B cell (primary cell): Measurements from ENCODE around the gene ACAP1. TPM values are rescaled to one million over a fixed set of nuclear protein-coding genes. Genes with fewer than 3 reads are reported as not detected.

ENCODE experiments used
- ATAC-seq: fragments of 200-7000 bp; cut with Tn5 transposase; one replicate; pipeline ENCODE4 v1.10.0; 2021; ENCODE audit warnings: low read depth, mild to moderate bottlenecking, moderate number of reproducible peaks, moderate library complexity
- CTCF ChIA-PET: fragments of 350-600 bp; sonication (Branson Sonifier 250); formaldehyde crosslinking; loops from one replicate; lab custom pipeline; 2021; ENCODE audit warnings: antibody characterized with exemption, inconsistent platforms; lab: Charles Lee
- POLR2A ChIA-PET: fragments of 350-600 bp; sonication (Branson Sonifier 250); formaldehyde crosslinking; loops from one replicate; lab custom pipeline; 2021; ENCODE audit warnings: antibody characterized with exemption; lab: Charles Lee
- DNase-seq: peaks from one replicate; pipeline ENCODE4 v3.0.0; 2013
- H2AFZ ChIP-seq: 2 replicates; pipeline ENCODE4 v1.6.1; 2012; ENCODE audit warnings: mild to moderate bottlenecking, low read depth, low read length; ENCODE audit not compliant: insufficient read depth, poor library complexity, severe bottlenecking
- H3K27ac ChIP-seq, 2 donors: 1 replicate in 1 of 2; 2 replicates in 1 of 2; pipeline ENCODE4 v1.5.1; 2012 to 2013; ENCODE audit warnings: low read length in 2 of 2, mild to moderate bottlenecking in 2 of 2, moderate library complexity in 1 of 2
- H3K27me3 ChIP-seq, 4 experiments: fragments of 200-600 bp in 1 of 4; sonication (generic) in 1 of 4; replicated peaks in 1 of 4; 1 replicate in 2 of 4; 2 replicates in 2 of 4; pipeline versions ENCODE4 v1.6.1 to v1.7.0; 2013 to 2016; ENCODE audit warnings: low read length in 3 of 4, mild to moderate bottlenecking in 2 of 4, mixed read lengths in 1 of 4, moderate library complexity in 1 of 4; ENCODE audit not compliant: insufficient read depth in 4 of 4, control insufficient read depth in 3 of 4; ENCODE audit errors: control extremely low read depth in 1 of 4
- H3K36me3 ChIP-seq, 2 experiments: replicated peaks in 1 of 2; 1 replicate in 1 of 2; 2 replicates in 1 of 2; pipeline versions ENCODE4 v1.6.1 to v1.7.1; 2013; ENCODE audit warnings: low read length in 1 of 2; ENCODE audit not compliant: insufficient read depth in 2 of 2, control insufficient read depth in 1 of 2; ENCODE audit errors: control extremely low read depth in 1 of 2, extremely low read depth in 1 of 2
- H3K4me1 ChIP-seq, 2 donors: fragments of 200-600 bp in 1 of 2; sonication (generic) in 1 of 2; 1 replicate in 1 of 2; 2 replicates in 1 of 2; pipeline versions ENCODE4 v1.5.1 to v1.6.1; 2013 to 2017; ENCODE audit warnings: low read length in 2 of 2; ENCODE audit not compliant: control insufficient read depth in 2 of 2, insufficient read depth in 2 of 2
- H3K4me2 ChIP-seq: replicated peaks from 2 replicates; pipeline ENCODE3; 2012; ENCODE audit warnings: mild to moderate bottlenecking, low read depth, low read length; ENCODE audit not compliant: poor library complexity, severe bottlenecking
- H3K4me3 ChIP-seq, 5 experiments: fragments of 200-600 bp in 1 of 5; sonication (generic) in 1 of 5; 1 replicate in 3 of 5; 2 replicates in 2 of 5; pipeline versions ENCODE4 v1.5.1 to v1.7.0; 2011 to 2016; ENCODE audit warnings: low read length in 4 of 5, mild to moderate bottlenecking in 4 of 5, low read depth in 2 of 5, control low read depth in 1 of 5, moderate library complexity in 1 of 5; ENCODE audit not compliant: insufficient read depth in 1 of 5; ENCODE audit errors: control extremely low read depth in 1 of 5, extremely low read depth in 1 of 5
- H3K79me2 ChIP-seq: fragments of 200-600 bp; sonication (generic); one replicate; pipeline ENCODE4 v1.6.0; 2016; ENCODE audit warnings: low read length; ENCODE audit not compliant: control insufficient read depth, insufficient read depth
- H3K9ac ChIP-seq: fragments of 200-600 bp; sonication (generic); 2 replicates; pipeline ENCODE4 v1.6.1; 2017; ENCODE audit warnings: mild to moderate bottlenecking, low read length, moderate library complexity
- H3K9me3 ChIP-seq, 3 donors: one replicate each; pipeline versions ENCODE4 v1.6.1 to v1.7.1; 2013; ENCODE audit warnings: low read length in 2 of 3; ENCODE audit not compliant: control insufficient read depth in 2 of 3, insufficient read depth in 1 of 3; ENCODE audit errors: control extremely low read depth in 1 of 3
- H4K20me1 ChIP-seq: 2 replicates; pipeline ENCODE4 v1.6.0; 2012; ENCODE audit warnings: mild to moderate bottlenecking, low read length; ENCODE audit not compliant: insufficient read depth, control insufficient read depth, poor library complexity, severe bottlenecking
- H3K27ac Mint-ChIP-seq: one replicate; pipeline ENCODE4 v1.8.0; 2021; ENCODE audit warnings: mixed read lengths
- H3K27me3 Mint-ChIP-seq: one replicate; pipeline ENCODE4 v1.8.0; 2021; ENCODE audit warnings: mixed read lengths
- H3K4me1 Mint-ChIP-seq: one replicate; pipeline ENCODE4 v1.8.0; 2021; ENCODE audit warnings: mixed read lengths
- H3K4me3 Mint-ChIP-seq: one replicate; pipeline ENCODE4 v1.8.0; 2021; ENCODE audit warnings: mixed read lengths
- H3K9me3 Mint-ChIP-seq: one replicate; pipeline ENCODE4 v1.8.0; 2022; ENCODE audit warnings: mixed read lengths; ENCODE audit not compliant: insufficient read depth
- EZH2 ChIP-seq: IDR thresholded peaks from 2 replicates; pipeline ENCODE4 v1.6.1; 2012; ENCODE audit warnings: borderline replicate concordance, low read depth, mild to moderate bottlenecking, moderate library complexity, low read length; ENCODE audit not compliant: insufficient read depth, poor library complexity, severe bottlenecking
- WGBS: methylation state at CpG from one replicate; pipeline ENCODE4 v1.1.5; 2013; ENCODE audit warnings: missing lambda C conversion rate; ENCODE audit not compliant: insufficient coverage; 5-methylcytosine and 5-hydroxymethylcytosine counted together
- intact Hi-C: fragments of 100-400 bp; cut with micrococcal nuclease; formaldehyde crosslinking; loops from one replicate; pipeline ENCODE4 v1.10.0; 2022
- polyA plus RNA-seq: library from polyadenylated mRNA; depleted of rRNA; stranded (reverse); fragments of >200 nt; gene quantifications from 2 replicates; pipeline ENCODE4 v1.2.3, GENCODE V29; 2012
- total RNA-seq, 2 donors: library from RNA; stranded (reverse); fragments of 120-200 nt in 1 of 2; gene quantifications; 1 replicate in 1 of 2; 2 replicates in 1 of 2; pipeline versions ENCODE4 v1.2.3 to v1.2.4, GENCODE V29; 2013 to 2022
- TF ChIP-seq, protein P1 (sequence below): fragments of 200-600 bp; IDR thresholded peaks from one replicate; pipeline ENCODE4 v1.8.0; 2022; ENCODE audit warnings: antibody characterized with exemption, mild to moderate bottlenecking

The ACAP1 gene
- total and polyA plus RNA-seq, 2 donors (not counting 1 experiment from before 2014, with no cell fraction given): 392 to 412 TPM

DNA sequence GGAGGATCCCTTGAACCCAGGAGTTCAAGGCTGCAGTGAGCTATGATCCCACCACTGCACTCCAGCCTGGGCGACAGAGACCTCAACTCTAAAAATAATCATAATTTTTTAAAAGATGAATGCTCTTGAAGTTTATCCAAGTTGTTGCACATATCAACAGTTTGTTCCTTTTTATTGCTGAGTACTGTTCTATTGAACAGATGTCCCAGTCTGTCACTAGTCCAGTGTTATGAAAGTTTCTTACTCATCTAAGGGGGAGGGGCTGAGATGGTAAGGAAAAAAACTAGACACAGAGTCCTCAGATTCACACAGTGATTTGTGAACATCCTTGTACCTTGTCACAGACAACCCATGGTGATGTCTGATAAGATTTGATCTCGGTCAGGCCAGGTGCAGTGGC is 3.9 kb downstream of the ACAP1 start:
- no peak overlapping the region for H3K27ac Mint-ChIP-seq
- H3K4me1 Mint-ChIP-seq: peaks cover 30% of the 10 kb centered on the region
- 100% methylated on average over 1 of the region's 2 CpGs for WGBS
- Histone ChIP-seq H3K27me3 (no peaks in the 10 kb centered on the region), H2AFZ (no peak overlapping the region), H4K20me1 (peaks cover 49% of the 10 kb centered on the region), H3K4me1 (peaks cover 16 to 39% of the 10 kb centered on the region in 2 donors), H3K9me3 (no peaks in the 10 kb centered on the region), H3K36me3 (peaks cover 6 to 61% of the 10 kb centered on the region in 2 experiments), H3K79me2 (peaks cover 64% of the 10 kb centered on the region), H3K27ac (no peak overlapping the region), H3K4me3 (no peak overlapping the region), H3K4me2 (no peak overlapping the region), H3K9ac (no peak overlapping the region)
- H3K9me3 Mint-ChIP-seq: no peaks in the 10 kb centered on the region
- no peak overlapping the region for H3K4me3 Mint-ChIP-seq
- ChIA-PET POLR2A (no interaction called here), CTCF (interaction anchor here (2.0 kb wide), 1 partner anchor 96 kb away, joined by 5 read pairs; no protein-coding TSS in a partner anchor)
- intact Hi-C loops: no loop called here
- H3K27me3 Mint-ChIP-seq: no peaks in the 10 kb centered on the region
- DNase-seq: no peak
- TF ChIP-seq EZH2: no peak
- TF ChIP-seq, protein P1, sequence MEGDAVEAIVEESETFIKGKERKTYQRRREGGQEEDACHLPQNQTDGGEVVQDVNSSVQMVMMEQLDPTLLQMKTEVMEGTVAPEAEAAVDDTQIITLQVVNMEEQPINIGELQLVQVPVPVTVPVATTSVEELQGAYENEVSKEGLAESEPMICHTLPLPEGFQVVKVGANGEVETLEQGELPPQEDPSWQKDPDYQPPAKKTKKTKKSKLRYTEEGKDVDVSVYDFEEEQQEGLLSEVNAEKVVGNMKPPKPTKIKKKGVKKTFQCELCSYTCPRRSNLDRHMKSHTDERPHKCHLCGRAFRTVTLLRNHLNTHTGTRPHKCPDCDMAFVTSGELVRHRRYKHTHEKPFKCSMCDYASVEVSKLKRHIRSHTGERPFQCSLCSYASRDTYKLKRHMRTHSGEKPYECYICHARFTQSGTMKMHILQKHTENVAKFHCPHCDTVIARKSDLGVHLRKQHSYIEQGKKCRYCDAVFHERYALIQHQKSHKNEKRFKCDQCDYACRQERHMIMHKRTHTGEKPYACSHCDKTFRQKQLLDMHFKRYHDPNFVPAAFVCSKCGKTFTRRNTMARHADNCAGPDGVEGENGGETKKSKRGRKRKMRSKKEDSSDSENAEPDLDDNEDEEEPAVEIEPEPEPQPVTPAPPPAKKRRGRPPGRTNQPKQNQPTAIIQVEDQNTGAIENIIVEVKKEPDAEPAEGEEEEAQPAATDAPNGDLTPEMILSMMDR: no peak
- ATAC-seq: no peak

DNA sequence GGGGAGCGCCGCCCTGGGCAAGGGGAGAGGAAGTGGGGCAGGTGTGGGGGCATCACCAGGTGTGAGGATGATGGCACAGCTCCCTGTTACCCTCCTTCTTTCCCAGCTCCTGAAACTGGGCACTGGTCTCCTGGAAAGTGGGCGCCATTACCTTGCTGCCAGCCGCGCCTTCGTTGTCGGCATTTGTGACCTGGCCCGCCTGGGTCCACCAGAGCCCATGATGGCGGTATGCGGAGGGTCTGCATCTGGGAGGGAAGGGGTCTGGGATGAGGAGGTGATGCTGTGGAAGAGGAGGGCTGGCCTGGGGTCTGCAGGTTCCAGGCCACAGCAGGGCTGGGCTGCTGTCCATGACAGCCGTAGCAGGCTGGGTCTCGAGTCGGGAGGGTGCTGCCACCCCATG is 5.5 kb downstream of the ACAP1 start:
- H3K36me3 ChIP-seq: peaks cover 10 to 76% of the 10 kb centered on the region in 2 experiments
- no peak overlapping the region for H3K27ac ChIP-seq
- H2AFZ ChIP-seq: no peak overlapping the region
- H3K27ac Mint-ChIP-seq: no peak overlapping the region
- POLR2A ChIA-PET: no interaction called here
- CTCF ChIA-PET: interaction anchor here (0.6 to 5.8 kb wide), 2 partner anchors 17 to 37 kb away, joined by 3 to 47 read pairs; no protein-coding TSS in a partner anchor
- H4K20me1 ChIP-seq: peaks cover 57% of the 10 kb centered on the region
- H3K27me3 ChIP-seq: no peaks in the 10 kb centered on the region
- intact Hi-C loops: no loop called here
- TF ChIP-seq EZH2: no peak
- TF ChIP-seq, protein P1: no peak
- DNase-seq (no peak), ATAC-seq (no peak)
- WGBS: 95% methylated on average over 7 of the region's 13 CpGs
- H3K4me3 Mint-ChIP-seq: no peak overlapping the region
- H3K4me2 ChIP-seq: no peak overlapping the region
- H3K4me1 Mint-ChIP-seq: peaks cover 19% of the 10 kb centered on the region
- H3K79me2 ChIP-seq: peaks cover 56% of the 10 kb centered on the region
- no peak overlapping the region for H3K4me3 ChIP-seq
- H3K9me3 ChIP-seq: no peaks in the 10 kb centered on the region
- H3K4me1 ChIP-seq: peaks cover 6 to 28% of the 10 kb centered on the region in 2 donors
- H3K27me3 Mint-ChIP-seq: no peaks in the 10 kb centered on the region
- no peaks in the 10 kb centered on the region for H3K9me3 Mint-ChIP-seq
- H3K9ac ChIP-seq: no peak overlapping the region
